Measurements from ENCODE around the gene CDH18. TPM values are rescaled to one million over a fixed set of nuclear protein-coding genes. Genes with fewer than 3 reads are reported as not detected.

The CDH18 gene, protein sequence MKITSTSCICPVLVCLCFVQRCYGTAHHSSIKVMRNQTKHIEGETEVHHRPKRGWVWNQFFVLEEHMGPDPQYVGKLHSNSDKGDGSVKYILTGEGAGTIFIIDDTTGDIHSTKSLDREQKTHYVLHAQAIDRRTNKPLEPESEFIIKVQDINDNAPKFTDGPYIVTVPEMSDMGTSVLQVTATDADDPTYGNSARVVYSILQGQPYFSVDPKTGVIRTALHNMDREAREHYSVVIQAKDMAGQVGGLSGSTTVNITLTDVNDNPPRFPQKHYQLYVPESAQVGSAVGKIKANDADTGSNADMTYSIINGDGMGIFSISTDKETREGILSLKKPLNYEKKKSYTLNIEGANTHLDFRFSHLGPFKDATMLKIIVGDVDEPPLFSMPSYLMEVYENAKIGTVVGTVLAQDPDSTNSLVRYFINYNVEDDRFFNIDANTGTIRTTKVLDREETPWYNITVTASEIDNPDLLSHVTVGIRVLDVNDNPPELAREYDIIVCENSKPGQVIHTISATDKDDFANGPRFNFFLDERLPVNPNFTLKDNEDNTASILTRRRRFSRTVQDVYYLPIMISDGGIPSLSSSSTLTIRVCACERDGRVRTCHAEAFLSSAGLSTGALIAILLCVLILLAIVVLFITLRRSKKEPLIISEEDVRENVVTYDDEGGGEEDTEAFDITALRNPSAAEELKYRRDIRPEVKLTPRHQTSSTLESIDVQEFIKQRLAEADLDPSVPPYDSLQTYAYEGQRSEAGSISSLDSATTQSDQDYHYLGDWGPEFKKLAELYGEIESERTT
- total RNA-seq: under 1 TPM in 2 of 4 donors, not detected in 2; 0.76 to 0.99 TPM

DNA sequence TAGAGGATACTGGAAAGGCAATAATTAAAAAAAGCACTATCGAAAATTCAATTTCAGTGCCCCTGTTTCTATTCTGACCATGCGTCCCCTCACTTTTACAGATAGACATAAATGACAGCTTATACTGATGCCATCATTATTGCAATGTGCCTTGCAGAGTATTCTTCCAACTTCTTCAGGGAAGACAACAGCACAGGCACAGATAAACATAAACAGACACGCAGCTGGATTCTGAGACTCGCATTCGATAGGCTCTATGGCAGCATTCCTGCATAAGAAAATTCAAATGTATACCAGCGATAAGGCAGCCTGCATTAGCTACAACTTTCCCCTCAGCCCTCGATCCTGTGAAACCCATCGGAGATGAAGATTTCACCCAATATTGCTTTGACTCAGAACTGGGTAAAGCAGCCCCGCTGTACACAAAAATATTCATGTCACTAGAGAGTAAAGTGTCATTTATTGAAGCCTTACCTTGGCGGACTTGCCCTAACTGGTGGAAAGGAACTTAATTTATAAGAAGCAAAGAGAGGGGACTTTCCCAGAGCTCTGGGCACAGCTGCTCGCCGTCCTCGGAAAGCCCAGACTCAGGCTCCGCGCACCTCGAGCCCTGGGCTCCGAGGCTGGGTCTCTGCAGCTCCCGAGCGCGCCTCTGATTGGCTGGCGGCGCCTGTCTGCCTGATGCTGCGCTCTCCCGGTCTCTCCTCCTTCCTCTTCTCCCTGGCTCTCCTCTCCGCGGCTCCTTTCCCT lies at the start of gene CDH18:
Gene CDH18, minus strand, starts transcription at position 589 of the 750 bp plus-strand sequence. CDS start 149,214 bp downstream, outside the sequence.
- no peaks in the 10 kb centered on the region for H3K36me3 ChIP-seq
- TF ChIP-seq EP300 (IDR thresholded peaks at IDR 0.05) (no peak), POLR2A (IDR thresholded peaks at IDR 0.05) (no peak), POLR2AphosphoS5 (IDR thresholded peaks at IDR 0.05) (no peak)
- TF ChIP-seq, protein P1, sequence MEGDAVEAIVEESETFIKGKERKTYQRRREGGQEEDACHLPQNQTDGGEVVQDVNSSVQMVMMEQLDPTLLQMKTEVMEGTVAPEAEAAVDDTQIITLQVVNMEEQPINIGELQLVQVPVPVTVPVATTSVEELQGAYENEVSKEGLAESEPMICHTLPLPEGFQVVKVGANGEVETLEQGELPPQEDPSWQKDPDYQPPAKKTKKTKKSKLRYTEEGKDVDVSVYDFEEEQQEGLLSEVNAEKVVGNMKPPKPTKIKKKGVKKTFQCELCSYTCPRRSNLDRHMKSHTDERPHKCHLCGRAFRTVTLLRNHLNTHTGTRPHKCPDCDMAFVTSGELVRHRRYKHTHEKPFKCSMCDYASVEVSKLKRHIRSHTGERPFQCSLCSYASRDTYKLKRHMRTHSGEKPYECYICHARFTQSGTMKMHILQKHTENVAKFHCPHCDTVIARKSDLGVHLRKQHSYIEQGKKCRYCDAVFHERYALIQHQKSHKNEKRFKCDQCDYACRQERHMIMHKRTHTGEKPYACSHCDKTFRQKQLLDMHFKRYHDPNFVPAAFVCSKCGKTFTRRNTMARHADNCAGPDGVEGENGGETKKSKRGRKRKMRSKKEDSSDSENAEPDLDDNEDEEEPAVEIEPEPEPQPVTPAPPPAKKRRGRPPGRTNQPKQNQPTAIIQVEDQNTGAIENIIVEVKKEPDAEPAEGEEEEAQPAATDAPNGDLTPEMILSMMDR (IDR thresholded peaks at IDR 0.05): no peak
- H3K27ac ChIP-seq: no peak within 1 kb of the TSS
- H3K9me3 ChIP-seq: no peaks in the 10 kb centered on the region
- H3K4me3 ChIP-seq: peak within 1 kb of the TSS; percentile 24
- WGBS: 8% methylated on average over 26 of the region's 26 CpGs
- H3K4me1 ChIP-seq: peaks cover 10% of the 10 kb centered on the region
- DNase-seq (ENCODE audit: low spot score in 2 of 2): no peak
- H3K27me3 ChIP-seq: peaks cover 3% of the 10 kb centered on the region

DNA sequence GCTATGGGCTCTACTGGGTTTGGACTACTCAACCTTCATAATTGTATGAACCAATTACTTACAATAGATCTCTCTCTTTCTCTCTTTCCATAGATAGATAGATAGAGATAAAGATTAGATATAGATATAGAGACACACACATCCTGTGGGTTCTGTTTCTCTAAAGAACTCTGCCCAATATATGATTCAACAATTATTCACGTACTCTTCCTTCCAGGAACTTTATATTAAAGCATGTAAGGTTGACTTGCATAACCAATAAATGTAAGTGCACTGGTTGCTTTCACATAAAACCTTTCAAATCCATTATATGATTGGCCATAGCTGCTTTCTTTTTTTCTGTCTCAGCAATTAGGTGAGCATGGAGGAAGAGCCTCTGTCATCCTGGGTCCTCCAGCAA lies 46.7 kb upstream of the CDH18 start:
- Histone ChIP-seq H3K27ac (no peak overlapping the region), H3K9me3 (peaks cover 4% of the 10 kb centered on the region), H3K4me1 (no peaks in the 10 kb centered on the region), H3K27me3 (no peaks in the 10 kb centered on the region), H3K36me3 (no peaks in the 10 kb centered on the region), H3K4me3 (no peak overlapping the region)
- WGBS: 81% methylated on average over 1 of the region's 1 CpG
- DNase-seq (ENCODE audit: low spot score in 2 of 2): no peak
- TF ChIP-seq POLR2A (IDR thresholded peaks at IDR 0.05): no peak
- TF ChIP-seq, protein P1 (IDR thresholded peaks at IDR 0.05): no peak
- no peak for TF ChIP-seq EP300 (IDR thresholded peaks at IDR 0.05)
- no peak for TF ChIP-seq POLR2AphosphoS5 (IDR thresholded peaks at IDR 0.05)

DNA sequence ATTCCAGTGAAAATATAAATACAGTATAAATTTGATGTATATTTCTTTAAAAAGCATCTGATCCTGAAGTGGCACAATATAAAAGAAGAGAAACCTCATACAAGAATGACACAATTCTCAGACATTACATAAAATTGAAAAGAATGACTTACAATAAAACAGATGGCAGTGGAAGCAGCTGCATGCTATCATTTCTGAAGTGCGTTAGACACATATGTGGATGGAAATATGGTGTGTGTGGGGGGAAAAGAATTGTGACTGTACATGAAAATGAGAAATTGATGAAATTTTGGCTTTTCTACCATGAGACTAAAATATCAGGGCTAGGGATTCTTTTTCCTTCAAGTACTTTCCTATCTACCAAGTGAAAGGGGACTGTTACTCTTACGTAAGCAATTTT lies 45.9 kb upstream of the CDH18 start:
- DNase-seq (ENCODE audit: low spot score in 2 of 2): no peak
- H3K4me3 ChIP-seq: no peak overlapping the region
- WGBS: 83% methylated on average over 2 of the region's 2 CpGs
- TF ChIP-seq POLR2A (IDR thresholded peaks at IDR 0.05): no peak
- no peak for TF ChIP-seq EP300 (IDR thresholded peaks at IDR 0.05)
- TF ChIP-seq, protein P1 (IDR thresholded peaks at IDR 0.05): no peak
- no peak for TF ChIP-seq POLR2AphosphoS5 (IDR thresholded peaks at IDR 0.05)
- H3K27me3 ChIP-seq: no peaks in the 10 kb centered on the region
- H3K4me1 ChIP-seq: no peaks in the 10 kb centered on the region
- no peak overlapping the region for H3K27ac ChIP-seq
- H3K36me3 ChIP-seq: no peaks in the 10 kb centered on the region
- H3K9me3 ChIP-seq: no peaks in the 10 kb centered on the region

DNA sequence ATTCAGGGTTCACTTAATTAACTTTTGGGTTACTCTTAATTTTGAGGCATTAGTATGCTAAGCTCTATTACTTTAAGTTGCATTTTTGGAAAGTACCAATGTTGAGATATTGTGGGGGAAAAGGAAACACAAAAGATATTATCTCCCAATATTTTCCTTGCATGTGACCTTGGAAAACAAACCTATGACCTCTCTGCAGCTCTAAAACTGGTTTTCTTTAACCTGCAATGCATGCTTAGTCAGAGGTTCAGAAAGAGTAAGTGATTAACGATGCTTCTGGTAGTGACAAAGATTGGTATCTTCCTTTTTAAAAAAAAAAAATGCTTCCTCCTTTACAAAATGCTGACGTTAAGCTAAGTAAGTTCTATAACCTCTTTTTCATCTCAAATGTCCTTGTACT lies 44.9 kb upstream of the CDH18 start:
- Histone ChIP-seq H3K4me1 (no peaks in the 10 kb centered on the region), H3K9me3 (no peaks in the 10 kb centered on the region), H3K36me3 (no peaks in the 10 kb centered on the region), H3K27me3 (no peaks in the 10 kb centered on the region), H3K4me3 (no peak overlapping the region), H3K27ac (no peak overlapping the region)
- TF ChIP-seq, protein P1 (IDR thresholded peaks at IDR 0.05): no peak
- TF ChIP-seq POLR2AphosphoS5 (IDR thresholded peaks at IDR 0.05) (no peak), EP300 (IDR thresholded peaks at IDR 0.05) (no peak), POLR2A (IDR thresholded peaks at IDR 0.05) (no peak)
- DNase-seq (ENCODE audit: low spot score in 2 of 2): no peak
- WGBS: 13% methylated on average over 2 of the region's 2 CpGs
